GM20431 (cell line): ENCODE measurements around the gene DCPS.
"Not testable (repeated sequence)": the region's sequence is repeated elsewhere in the genome, so short reads cannot be mapped to it uniquely, and the experiment has no call there.

ENCODE experiments used
- in situ Hi-C: fragments of 300-500 bp; cut with MseI, MboI; formaldehyde crosslinking; loops from one replicate; pipeline ENCODE4 v1.15.0; 2020; ENCODE audit warnings: low sequenced_read_pairs; ENCODE audit not compliant: unreplicated experiment

DCPS gene, protein sequence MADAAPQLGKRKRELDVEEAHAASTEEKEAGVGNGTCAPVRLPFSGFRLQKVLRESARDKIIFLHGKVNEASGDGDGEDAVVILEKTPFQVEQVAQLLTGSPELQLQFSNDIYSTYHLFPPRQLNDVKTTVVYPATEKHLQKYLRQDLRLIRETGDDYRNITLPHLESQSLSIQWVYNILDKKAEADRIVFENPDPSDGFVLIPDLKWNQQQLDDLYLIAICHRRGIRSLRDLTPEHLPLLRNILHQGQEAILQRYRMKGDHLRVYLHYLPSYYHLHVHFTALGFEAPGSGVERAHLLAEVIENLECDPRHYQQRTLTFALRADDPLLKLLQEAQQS

DNA sequence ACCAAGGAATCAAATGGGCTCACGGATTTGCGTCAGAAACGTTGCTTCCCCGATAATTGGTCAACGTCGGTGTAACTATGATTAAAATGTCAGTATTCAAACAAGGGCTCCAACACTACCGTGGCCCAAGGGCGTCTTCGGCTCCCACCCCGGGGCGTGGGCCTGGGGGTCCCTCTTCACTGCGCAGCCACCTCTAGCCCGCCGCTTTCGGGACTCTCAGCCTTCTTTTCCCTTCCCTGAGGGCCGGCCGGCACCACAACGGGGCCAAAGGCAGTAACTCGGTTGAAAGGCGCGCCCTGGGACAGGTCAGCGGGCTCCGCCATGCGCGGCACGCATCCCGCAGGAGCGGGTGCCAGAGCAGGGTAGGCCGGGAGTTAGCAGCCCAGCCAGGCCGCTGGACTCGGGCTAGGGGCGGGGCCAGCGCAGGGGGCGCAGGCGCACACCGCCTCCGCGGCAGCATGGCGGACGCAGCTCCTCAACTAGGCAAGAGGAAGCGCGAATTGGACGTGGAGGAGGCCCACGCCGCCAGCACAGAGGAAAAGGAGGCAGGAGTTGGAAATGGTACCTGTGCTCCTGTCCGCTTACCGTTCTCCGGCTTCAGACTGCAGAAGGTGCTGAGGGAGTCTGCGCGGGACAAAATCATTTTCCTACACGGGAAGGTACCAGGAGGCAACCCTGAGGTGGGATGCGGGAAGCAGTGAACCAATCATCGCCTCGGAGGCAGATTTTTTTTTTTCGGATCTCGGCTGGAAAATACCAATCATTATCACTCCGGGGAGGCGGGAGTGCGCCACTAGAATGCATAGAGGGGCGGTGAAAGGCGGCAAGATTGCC, at the start of gene DCPS:
DCPS (plus strand) TSS at position 438 of the 834 bp plus-strand sequence; CDS start at position 459, 21 bp downstream.
- in situ Hi-C loops = no loop called here

DNA sequence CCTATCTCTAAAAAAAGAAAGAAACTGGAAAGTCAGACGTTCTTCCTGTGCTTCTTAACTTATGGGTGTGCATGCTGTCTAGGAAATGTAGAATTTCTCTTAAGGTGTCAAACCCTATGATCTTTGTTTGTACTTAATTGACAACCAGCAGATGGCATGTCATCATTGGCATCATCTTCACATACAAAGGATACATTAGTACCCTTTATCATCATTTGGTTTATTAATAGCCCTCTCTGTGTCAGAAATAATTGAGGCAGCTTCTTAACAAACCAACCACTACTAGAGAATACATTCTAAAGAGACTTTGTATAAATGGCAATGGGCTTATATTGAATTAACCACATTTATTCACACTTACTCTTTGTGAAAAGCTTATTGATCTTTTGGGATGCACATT, 49.0 kb upstream of the DCPS start:
- in situ Hi-C loops = no loop called here

DNA sequence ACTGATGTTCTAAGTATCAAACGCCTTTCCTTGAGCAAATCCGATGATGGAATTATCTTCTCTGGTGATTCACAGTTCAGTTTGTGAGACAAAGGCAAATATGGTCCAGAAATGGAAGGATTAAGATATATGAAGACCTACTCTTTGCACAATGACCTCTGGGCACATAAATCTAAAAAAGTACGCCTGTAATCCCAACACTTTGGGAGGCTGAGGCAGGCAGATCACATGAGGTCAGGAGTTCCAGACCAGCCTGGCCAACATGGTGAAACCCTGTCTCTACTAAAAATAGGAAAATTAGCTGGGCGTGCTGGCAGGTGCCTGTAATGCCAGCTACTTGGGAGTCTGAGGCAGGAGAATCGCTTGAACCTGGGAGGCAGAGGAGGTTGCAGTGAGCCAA, 48.4 kb upstream of the DCPS start:
- in situ Hi-C loops = not testable (repeated sequence)

DNA sequence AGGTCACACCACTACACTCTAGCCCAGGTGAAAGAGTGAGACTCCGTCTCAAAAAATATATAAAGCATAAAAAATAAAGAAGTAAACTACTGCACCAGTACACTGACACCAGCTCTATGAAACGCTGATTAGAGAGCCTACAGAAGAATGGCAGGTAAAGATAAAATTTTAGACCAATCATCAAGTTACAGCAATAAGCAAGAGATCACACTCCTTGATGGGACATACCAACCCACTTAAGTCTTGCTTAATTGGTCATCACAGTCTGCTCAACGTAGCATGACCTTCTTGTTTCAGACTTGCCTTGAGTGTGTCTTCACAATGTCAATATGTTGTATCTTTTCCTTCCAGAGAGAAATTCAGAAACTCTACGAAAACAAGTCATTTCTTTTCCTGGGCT, 47.6 kb upstream of the DCPS start:
- in situ Hi-C loops = no loop called here

DNA sequence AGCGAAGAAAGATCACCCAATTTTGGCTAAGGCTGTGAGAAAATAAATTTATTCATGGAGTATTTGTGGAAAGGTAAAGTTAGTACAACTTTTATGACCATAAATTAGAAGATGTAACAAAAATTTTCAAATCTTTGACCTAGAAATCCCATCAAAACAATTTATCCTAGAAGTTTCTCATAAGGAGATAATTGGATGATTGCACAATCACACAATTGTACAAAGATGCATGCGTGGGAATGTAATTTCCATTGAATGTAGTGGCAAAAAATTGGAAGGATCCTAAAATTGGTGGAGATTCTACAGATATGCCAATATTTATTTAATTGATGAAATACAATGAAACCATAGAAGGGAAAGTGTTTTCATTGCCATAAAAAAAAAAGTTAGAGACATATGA, 46.7 kb upstream of the DCPS start:
- in situ Hi-C loops = no loop called here

DNA sequence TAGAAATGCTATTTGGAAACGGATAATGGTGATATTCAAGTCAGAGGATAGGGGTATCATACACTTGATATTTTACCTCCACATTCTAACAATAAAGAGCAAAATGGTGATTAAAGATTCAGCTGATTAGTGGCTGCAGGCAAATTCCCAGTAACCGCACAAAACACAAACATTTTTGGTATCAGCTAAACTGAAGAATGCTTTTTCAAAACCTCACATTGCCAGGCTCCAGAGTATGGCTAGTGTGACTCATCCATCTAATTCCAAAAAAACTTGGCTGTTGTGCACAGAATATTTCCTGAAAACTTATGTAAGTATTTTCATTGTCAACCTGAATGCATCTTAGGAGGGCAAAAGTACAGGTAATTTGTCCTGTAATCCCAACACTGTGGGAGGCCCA, 46.1 kb upstream of the DCPS start:
- in situ Hi-C loops = no loop called here

DNA sequence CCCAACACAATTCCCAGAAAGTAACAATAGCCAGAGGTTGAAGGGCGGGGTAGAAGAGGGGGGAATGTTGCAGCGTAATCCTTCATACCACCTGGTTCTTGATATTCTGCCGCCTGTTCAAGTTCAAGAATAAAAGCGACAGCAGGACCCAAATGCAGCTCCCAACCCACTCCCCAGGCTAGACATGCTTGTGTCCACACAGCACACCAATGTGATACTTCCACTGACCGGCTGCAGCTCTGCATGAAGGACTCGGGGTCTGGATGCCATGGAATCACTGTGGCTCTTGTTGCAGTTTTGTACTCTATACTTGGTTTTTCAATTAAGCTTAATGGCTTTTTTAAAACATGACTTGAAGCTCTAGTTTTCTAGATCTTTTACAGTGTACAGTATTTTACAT, 41.6 kb upstream of the DCPS start:
- in situ Hi-C loops = no loop called here

DNA sequence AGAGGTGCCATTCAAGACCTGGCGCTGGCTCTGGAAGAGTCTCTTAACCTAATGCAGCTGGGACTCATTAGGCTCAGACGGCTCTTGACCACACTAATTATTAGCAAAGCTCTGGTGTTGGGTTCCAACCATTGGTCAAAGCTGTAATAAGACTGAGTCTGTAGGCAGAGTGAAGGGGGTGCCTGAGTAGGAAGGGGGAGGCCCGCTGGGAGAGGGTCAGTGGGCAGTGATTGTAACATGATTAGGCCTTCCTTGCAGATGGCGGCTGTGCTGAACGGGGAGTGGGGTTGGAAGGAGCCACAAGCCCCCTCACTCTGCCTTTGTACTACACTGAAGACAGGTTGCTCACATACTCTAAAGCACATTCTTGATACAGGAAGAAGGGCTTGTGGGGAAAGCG, 40.4 kb upstream of the DCPS start:
- in situ Hi-C loops = no loop called here

DNA sequence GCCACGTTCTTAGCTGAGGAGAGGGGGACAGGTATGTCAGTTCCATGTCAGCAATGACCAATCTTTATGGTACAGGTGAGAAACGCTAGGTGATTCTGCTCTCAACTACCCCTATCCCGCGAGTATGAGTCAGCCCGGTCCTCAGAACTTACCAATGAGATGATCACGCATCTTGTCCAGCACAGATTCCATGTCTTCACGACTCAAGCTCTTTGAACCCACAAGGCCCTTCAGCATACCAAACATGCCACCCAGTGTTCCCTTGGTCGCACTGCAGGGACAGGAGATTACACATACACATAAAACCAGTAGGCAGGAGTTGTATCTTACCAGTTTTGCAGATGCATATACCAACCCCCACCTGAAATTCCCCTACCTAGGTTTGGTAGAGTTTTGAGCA, 38.0 kb upstream of the DCPS start:
- in situ Hi-C loops = no loop called here

DNA sequence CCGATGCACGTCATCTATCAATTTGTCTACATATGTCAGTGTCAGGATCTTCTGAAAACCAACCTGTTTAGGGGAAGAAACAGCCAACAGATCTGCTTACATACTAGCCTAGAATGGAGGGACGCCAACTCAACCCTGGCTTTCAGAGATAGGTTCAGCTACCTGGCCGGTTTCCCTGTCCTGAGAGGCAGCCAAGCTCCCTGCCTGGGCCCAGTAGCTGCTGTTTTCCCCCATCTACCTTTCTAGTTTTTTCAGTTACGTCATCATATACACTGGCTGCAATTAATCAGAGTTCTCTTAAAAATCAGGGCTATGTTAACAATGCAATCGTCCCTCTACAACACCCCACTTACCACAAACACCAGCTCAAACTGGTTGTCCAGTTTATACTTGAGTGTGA, 36.2 kb upstream of the DCPS start:
- in situ Hi-C loops = no loop called here

DNA sequence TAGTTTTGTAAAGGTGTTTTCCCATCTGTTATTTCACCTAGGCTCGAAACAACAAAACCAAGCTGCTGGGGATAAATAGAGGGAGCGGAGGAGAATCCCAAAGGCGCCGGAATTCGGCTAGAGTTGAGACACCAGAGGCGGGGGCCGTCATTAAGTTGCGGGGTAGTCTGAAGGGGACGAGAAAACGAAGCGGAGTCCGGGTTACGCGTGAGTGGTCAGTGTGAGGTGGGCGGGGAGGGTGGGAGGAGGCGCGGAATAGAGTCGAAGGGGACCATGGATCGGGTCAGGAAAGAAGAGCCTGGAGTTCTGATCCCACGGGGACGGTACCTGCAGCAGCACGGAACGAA, 35.5 kb upstream of the DCPS start:
- in situ Hi-C loops = no loop called here

DNA sequence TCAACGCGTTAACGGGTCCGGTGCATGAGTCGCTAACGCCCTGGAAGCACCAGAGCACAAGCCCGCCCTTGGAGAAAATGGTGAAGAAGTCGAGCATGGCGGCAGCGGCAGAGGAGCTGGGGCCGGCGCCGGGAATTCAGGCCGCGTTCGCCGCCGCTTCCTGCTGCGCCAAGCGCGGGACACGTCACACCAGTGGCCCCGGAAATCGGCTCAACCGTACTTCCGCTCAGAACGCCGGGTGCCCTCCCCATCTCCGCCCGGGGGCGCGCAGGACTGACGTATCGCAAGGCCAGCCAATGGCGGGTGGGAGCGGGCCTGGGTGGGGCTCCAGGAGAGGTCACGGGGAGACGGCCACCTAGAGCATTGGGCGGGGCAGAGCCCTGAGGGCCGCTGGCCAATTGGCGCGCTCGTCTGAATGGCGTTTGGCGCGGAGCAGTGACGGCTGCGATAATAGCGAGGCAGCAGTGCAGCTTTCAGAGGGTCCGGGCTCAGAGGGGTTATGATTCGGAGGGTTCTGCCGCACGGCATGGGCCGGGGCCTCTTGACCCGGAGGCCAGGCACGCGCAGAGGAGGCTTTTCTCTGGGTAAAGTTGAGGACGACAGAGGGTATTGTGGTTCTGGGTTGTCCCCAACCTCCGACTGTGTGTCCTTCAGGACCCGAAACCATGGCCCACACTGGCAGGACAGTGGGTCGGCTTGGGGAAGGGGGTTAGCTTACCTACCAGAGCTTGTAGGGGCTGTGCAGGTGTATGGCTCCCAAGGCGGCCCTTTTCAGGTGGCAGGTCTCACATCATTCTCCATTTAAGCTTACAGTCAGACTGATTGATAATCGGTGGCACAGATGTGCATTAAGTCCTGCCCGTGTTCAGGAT, 34.9 kb upstream of the DCPS start, which contains the start of the genes FOXRED1 and SRPRA:
FOXRED1 (plus strand) TSS at position 447 of the 872 bp plus-strand sequence; CDS start at position 500, 53 bp downstream.
SRPRA (minus strand) TSS at position 188 of the 872 bp plus-strand sequence; CDS start at position 97, 91 bp downstream.
- in situ Hi-C loops = no loop called here

DNA sequence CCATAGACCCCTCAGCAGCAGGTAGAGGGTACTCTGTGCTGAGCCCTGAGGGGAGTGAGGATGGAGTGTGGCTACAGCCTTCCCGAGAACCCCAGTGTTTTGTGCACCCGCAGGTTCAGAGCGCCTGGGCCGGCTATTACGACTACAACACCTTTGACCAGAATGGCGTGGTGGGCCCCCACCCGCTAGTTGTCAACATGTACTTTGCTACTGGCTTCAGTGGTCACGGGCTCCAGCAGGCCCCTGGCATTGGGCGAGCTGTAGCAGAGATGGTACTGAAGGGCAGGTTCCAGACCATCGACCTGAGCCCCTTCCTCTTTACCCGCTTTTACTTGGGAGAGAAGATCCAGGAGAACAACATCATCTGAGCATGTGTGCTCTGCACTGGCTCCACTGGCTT, 26.5 kb upstream of the DCPS start:
- in situ Hi-C loops = no loop called here

DNA sequence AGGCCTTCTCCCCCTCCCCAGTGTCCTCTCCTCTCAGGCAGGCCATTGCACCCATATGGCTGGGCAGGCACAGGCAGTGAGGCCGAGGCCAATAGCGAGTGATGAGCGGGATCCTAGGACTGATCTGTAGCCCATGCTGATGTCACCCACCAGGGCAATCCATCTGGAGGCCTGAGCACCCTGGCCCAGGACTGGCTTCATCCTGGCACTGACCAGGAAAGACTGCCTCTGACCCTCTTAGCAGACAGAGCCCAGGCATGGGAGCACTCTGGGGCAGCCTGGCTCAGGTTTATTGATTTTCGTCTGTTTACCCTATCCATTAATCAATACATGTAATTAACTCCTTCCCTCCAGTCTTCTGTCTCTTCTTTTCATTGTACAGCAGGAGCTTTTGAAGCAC, 26.1 kb upstream of the DCPS start:
- in situ Hi-C loops = no loop called here

DNA sequence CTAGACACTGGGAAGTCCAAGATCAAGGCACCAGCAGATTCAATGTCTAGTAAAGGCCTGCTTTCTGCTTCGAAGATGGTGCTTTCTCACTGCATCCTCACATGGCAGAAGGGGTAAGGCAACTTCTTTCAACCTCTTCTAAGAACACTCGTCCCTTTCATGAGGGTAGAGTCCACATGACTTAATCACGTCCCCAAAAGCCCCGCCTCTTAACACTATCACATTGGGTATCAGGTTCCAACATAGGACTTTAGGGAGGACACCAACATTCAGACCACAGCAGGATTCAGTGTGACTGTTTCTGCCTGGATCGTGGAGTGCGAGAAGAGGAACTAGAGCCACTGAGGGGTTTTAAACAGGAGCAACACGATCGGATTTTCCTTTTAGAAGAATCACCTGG, 24.7 kb upstream of the DCPS start:
- in situ Hi-C loops = no loop called here

DNA sequence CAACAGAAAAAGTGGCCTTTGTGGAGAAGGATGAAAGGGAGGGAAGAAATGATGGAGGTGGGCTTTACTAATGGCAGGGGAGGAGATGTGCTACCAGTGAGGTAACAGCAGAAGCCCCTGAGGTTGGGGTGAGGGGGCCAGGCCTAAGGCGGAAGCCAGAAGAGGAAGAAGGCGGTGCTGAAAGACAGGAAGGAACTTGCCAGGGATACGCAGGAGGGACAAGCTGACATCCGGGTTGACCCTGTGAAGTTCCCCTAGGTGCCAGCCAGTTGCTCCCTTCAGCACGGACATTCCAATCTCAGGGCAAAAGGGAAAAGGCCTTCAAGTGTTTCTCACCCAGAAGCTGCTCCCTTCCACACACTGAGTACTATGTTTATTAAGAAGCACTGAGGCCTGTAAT, 23.3 kb upstream of the DCPS start:
- in situ Hi-C loops = no loop called here

DNA sequence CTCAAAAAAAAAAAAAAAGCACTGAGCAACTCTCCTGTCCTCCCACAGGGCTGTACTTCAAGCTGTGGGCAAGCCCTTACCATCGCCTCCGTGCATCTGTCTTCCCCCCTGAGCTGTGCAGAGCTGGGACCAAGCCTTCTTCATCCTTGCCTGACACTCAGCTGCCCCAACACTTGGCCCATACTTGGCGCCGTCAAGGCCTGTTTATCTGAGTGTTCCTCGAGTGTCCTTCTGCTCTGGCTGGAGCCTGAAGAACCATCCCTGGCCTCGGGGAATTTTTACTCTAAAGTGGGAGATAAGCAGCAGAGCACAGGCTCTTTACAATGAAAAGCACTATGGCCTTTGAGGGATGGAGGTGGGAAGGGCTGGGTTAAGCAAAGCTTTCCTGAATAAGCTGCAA, 22.6 kb upstream of the DCPS start:
- in situ Hi-C loops = no loop called here

DNA sequence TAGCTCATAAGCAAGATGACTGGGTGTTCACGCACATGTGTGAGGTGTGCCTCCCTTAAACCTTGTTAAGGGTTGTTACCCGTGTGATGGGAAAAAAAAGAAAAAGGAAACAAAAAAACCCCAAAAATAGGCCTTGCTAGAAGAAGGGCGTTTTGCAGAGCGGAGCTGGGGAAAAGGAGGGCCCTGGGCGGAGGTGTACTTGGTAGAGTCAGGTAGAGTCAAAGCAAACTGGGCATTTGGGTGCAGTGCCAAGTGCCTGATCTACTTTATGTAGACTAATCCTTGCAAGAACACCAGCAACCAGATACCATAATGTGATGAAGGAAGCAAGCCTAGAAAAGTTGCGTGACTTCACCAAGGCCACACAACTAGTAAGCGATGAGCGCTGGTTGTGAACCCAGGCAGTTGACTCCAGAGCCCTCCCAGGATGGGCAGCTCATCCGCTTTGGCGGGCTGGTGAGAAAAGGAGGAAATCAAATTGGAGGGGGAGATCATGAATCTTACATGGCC, 22.1 kb upstream of the DCPS start:
- in situ Hi-C loops = no loop called here

DNA sequence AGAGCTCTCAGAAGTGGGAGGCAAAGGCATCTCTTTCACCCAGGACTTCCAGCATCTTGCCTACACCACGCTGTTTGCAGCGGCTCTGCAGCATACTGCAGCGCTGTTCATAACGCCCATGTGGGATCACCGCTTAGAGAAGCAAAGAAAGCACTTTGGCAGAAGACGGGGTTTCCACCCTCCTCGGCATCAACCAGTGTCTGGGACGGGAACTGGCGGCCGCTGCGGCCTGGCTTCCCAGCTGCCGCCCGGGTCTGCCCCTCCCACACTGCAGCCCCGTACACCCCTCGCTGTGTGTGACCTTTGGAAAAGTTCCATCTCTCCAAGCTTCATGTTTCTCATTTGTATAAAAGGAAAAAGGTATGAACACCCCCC, 21.5 kb upstream of the DCPS start:
- in situ Hi-C loops = no loop called here
